ENCODE data around the gene DDA1. TPM values are rescaled to one million over a fixed set of nuclear protein-coding genes. Genes with fewer than 3 reads are reported as not detected.

Gene DDA1
- total RNA-seq, 2 experiments from 2014 or later, result 47.7 to 58.9 TPM

- no peak for ATAC-seq
- no peak overlapping the region for H3K4me3 Mint-ChIP-seq
- CTCF ChIA-PET, result no interaction called here
These were observed 21.1 kb downstream of the DDA1 start for GRCh38 chr19:17330262-17331044.

GRCh38 chr19:17331045-17331558 is 21.7 kb downstream of the DDA1 start:
- Mint-ChIP-seq H3K4me1 (peaks cover 27% of the 10 kb centered on the region), H3K27me3 (peaks cover 20% of the 10 kb centered on the region), H3K27ac (no peak overlapping the region), H3K9me3 (ENCODE audit: low read depth) (no peaks in the 10 kb centered on the region), H3K4me3 (no peak overlapping the region), H3K36me3 (peaks cover 8% of the 10 kb centered on the region)
- CTCF ChIA-PET, result interaction anchor here (3.6 kb wide), 1 partner anchor 23 kb away, joined by 44 read pairs; the partner anchor contains the start of genes DDA1 and MRPL34
- DNase-seq (no peak), ATAC-seq (no peak)

More at GRCh38 chr19:17330262-17331044, 21.1 kb downstream of the DDA1 start:
- Mint-ChIP-seq H3K4me1 (peaks cover 25% of the 10 kb centered on the region), H3K27ac (no peak overlapping the region), H3K36me3 (peaks cover 8% of the 10 kb centered on the region), H3K27me3 (peaks cover 20% of the 10 kb centered on the region), H3K9me3 (ENCODE audit: low read depth) (no peaks in the 10 kb centered on the region)
- no peak for DNase-seq

GRCh38 chr19:17332360-17332676 is 23.0 kb downstream of the DDA1 start:
- ATAC-seq (no peak), DNase-seq (no peak)
- Mint-ChIP-seq H3K27me3 (peaks cover 20% of the 10 kb centered on the region), H3K36me3 (peaks cover 8% of the 10 kb centered on the region), H3K27ac (no peak overlapping the region), H3K9me3 (ENCODE audit: low read depth) (no peaks in the 10 kb centered on the region), H3K4me3 (no peak overlapping the region), H3K4me1 (peaks cover 31% of the 10 kb centered on the region)
- CTCF ChIA-PET, result interaction anchor here (0.8 to 3.6 kb wide), 2 partner anchors 25 to 31 kb away, joined by 4 to 44 read pairs; partner anchors contain the start of genes DDA1 and MRPL34

- Mint-ChIP-seq H3K4me3 (peak overlapping the region; percentile 28), H3K4me1 (peaks cover 33% of the 10 kb centered on the region), H3K9me3 (ENCODE audit: low read depth) (no peaks in the 10 kb centered on the region), H3K27me3 (peaks cover 16% of the 10 kb centered on the region), H3K36me3 (peaks cover 8% of the 10 kb centered on the region), H3K27ac (peak overlapping the region; percentile 21)
- CTCF ChIA-PET, result interaction anchor here (0.7 to 3.6 kb wide), 12 partner anchors 12 to 163 kb away, joined by 3 to 44 read pairs (median 4); partner anchors contain the start of genes DDA1, MRPL34 and MVB12A
- peak; percentile 72 for DNase-seq
- no peak for ATAC-seq
These were observed 23.6 kb downstream of the DDA1 start for GRCh38 chr19:17332677-17333581.

GRCh38 chr19:17333611-17334413 is 24.4 kb downstream of the DDA1 start:
- H3K27ac Mint-ChIP-seq, result peak overlapping the region; percentile 89
- ATAC-seq (peak; percentile 35), DNase-seq (peak; percentile 93)
- H3K9me3 Mint-ChIP-seq (ENCODE audit: low read depth), result no peaks in the 10 kb centered on the region
- peaks cover 8% of the 10 kb centered on the region for H3K36me3 Mint-ChIP-seq
- H3K4me1 Mint-ChIP-seq, result peaks cover 41% of the 10 kb centered on the region
- CTCF ChIA-PET, result interaction anchor here (0.7 to 3.6 kb wide), 15 partner anchors 12 to 162 kb away, joined by 3 to 44 read pairs (median 4); partner anchors contain the start of genes DDA1, MRPL34 and MVB12A
- H3K27me3 Mint-ChIP-seq, result peaks cover 16% of the 10 kb centered on the region
- H3K4me3 Mint-ChIP-seq, result peak overlapping the region; percentile 86

- ATAC-seq (peak; percentile 62), DNase-seq (peak; percentile 98)
- Mint-ChIP-seq H3K4me3 (peak within 1 kb of the TSS; percentile 86), H3K27me3 (peaks cover 11% of the 10 kb centered on the region), H3K36me3 (peaks cover 8% of the 10 kb centered on the region), H3K4me1 (peaks cover 42% of the 10 kb centered on the region), H3K9me3 (ENCODE audit: low read depth) (no peaks in the 10 kb centered on the region), H3K27ac (peak within 1 kb of the TSS; percentile 89)
- CTCF ChIA-PET, result interaction anchor here (0.8 to 3.6 kb wide), 19 partner anchors 11 to 151 kb away, joined by 3 to 44 read pairs (median 5); partner anchors contain the start of genes BABAM1, BST2, DDA1 and MRPL34
These were observed 25.3 kb downstream of the DDA1 start, which contains the start of gene ANO8 for GRCh38 chr19:17334414-17335409. Gene ANO8, minus strand, starts transcription at chr19:17334855. Its CDS starts 185 bp downstream, at chr19:17334670.

- Mint-ChIP-seq H3K27ac (no peak overlapping the region), H3K4me3 (no peak overlapping the region)
These were observed 26.2 kb downstream of the DDA1 start for GRCh38 chr19:17335575-17335974.

GRCh38 chr19:17336872-17337674 is 27.7 kb downstream of the DDA1 start, which contains the start of gene GTPBP3:
Gene GTPBP3, plus strand, starts transcription at chr19:17337553. Its CDS starts 59 bp downstream, at chr19:17337612.
- CTCF ChIA-PET, result interaction anchor here (0.8 to 2.8 kb wide), 7 partner anchors 8 to 70 kb away, joined by 3 to 16 read pairs (median 6); partner anchors contain the start of genes BABAM1, DDA1 and MRPL34
- peaks cover 42% of the 10 kb centered on the region for H3K4me1 Mint-ChIP-seq
- no peaks in the 10 kb centered on the region for H3K9me3 Mint-ChIP-seq (ENCODE audit: low read depth)
- peak within 1 kb of the TSS; percentile 92 for H3K27ac Mint-ChIP-seq
- peak within 1 kb of the TSS; percentile 90 for H3K4me3 Mint-ChIP-seq
- no peaks in the 10 kb centered on the region for H3K27me3 Mint-ChIP-seq
- DNase-seq (peak; percentile 99), ATAC-seq (peak; percentile 89)
- H3K36me3 Mint-ChIP-seq, result peaks cover 8% of the 10 kb centered on the region

More at GRCh38 chr19:17335575-17335974, 26.2 kb downstream of the DDA1 start:
- Mint-ChIP-seq H3K36me3 (peaks cover 8% of the 10 kb centered on the region), H3K9me3 (ENCODE audit: low read depth) (no peaks in the 10 kb centered on the region), H3K4me1 (peaks cover 42% of the 10 kb centered on the region), H3K27me3 (peaks cover 4% of the 10 kb centered on the region)
- DNase-seq, result no peak
- CTCF ChIA-PET, result interaction anchor here (0.8 to 2.8 kb wide), 14 partner anchors 9 to 160 kb away, joined by 3 to 16 read pairs (median 4); partner anchors contain the start of genes ABHD8, BABAM1, BST2 and DDA1
- no peak for ATAC-seq

GRCh38 chr19:17337675-17338432 is 28.5 kb downstream of the DDA1 start:
- H3K27ac Mint-ChIP-seq, result peak overlapping the region; percentile 92
- H3K4me3 Mint-ChIP-seq, result peak overlapping the region; percentile 90
- H3K36me3 Mint-ChIP-seq, result peaks cover 6% of the 10 kb centered on the region
- ATAC-seq (no peak), DNase-seq (peak; percentile 57)
- H3K27me3 Mint-ChIP-seq, result no peaks in the 10 kb centered on the region
- H3K4me1 Mint-ChIP-seq, result peaks cover 40% of the 10 kb centered on the region
- CTCF ChIA-PET, result interaction anchor here (1.1 to 2.8 kb wide), 5 partner anchors 10 to 53 kb away, joined by 3 to 7 read pairs (median 4); partner anchors contain the start of genes DDA1 and MRPL34
- H3K9me3 Mint-ChIP-seq (ENCODE audit: low read depth), result no peaks in the 10 kb centered on the region

All from activated CD8-positive, alpha-beta memory T cell treated with anti-CD3 and anti-CD28 coated beads, Interleukin-2, amount 10 ng/mL, durations not matched to agents 7 days and 5 days (primary cell).